Neuronal stem cell (in vitro differentiated cells): ENCODE results near the gene DUSP22.

ENCODE experiments used
- DNase-seq: peaks from one replicate; pipeline ENCODE4 v3.0.0-alpha.2; 2013; ENCODE audit warnings: low spot score
- H2AFZ ChIP-seq: one replicate; pipeline ENCODE4 v1.6.1; 2013; ENCODE audit warnings: mild to moderate bottlenecking, low read length, inconsistent platforms
- H2AK5ac ChIP-seq: 2 replicates; pipeline ENCODE4 v1.6.1; 2013; ENCODE audit warnings: low read depth, mild to moderate bottlenecking, inconsistent platforms, low read length, moderate library complexity, mixed read lengths
- H2BK120ac ChIP-seq: 2 replicates; pipeline ENCODE4 v1.6.1; 2013; ENCODE audit warnings: low read depth, mild to moderate bottlenecking, inconsistent platforms, low read length, moderate library complexity, mixed read lengths
- H2BK12ac ChIP-seq: one replicate; pipeline ENCODE4 v1.6.1; 2013; ENCODE audit warnings: low read length, inconsistent platforms
- H2BK15ac ChIP-seq: 2 replicates; pipeline ENCODE4 v1.6.1; 2013; ENCODE audit warnings: mild to moderate bottlenecking, low read length, inconsistent platforms, mixed read lengths
- H2BK5ac ChIP-seq: one replicate; pipeline ENCODE4 v1.6.1; 2013; ENCODE audit warnings: inconsistent platforms, mild to moderate bottlenecking, low read length, moderate library complexity
- H3K14ac ChIP-seq: one replicate; pipeline ENCODE4 v1.6.1; 2013; ENCODE audit warnings: low read length, inconsistent platforms
- H3K18ac ChIP-seq: 2 replicates; pipeline ENCODE4 v1.6.1; 2013; ENCODE audit warnings: low read length, inconsistent platforms
- H3K23ac ChIP-seq: 2 replicates; pipeline ENCODE4 v1.6.1; 2013; ENCODE audit warnings: low read depth, mild to moderate bottlenecking, mixed read lengths, low read length, inconsistent platforms; ENCODE audit not compliant: poor library complexity
- H3K27ac ChIP-seq: replicated peaks from 3 replicates; pipeline ENCODE4 v1.5.1; 2013; ENCODE audit warnings: low read length, inconsistent platforms
- H3K27me3 ChIP-seq, 3 experiments: 2 replicates each; pipeline ENCODE4 v1.6.1; 2013; ENCODE audit warnings: low read length in 3 of 3, mild to moderate bottlenecking in 2 of 3, inconsistent platforms in 1 of 3, low read depth in 1 of 3, mixed read lengths in 1 of 3, moderate library complexity in 1 of 3; ENCODE audit not compliant: control insufficient read depth in 3 of 3, insufficient read depth in 3 of 3
- H3K36me3 ChIP-seq, 2 donors: replicated peaks in 1 of 2; 2 replicates each; pipeline ENCODE4 v1.6.1; 2013; ENCODE audit warnings: low read length in 2 of 2; ENCODE audit not compliant: control insufficient read depth in 2 of 2, insufficient read depth in 2 of 2
- H3K4ac ChIP-seq: 2 replicates; pipeline ENCODE4 v1.6.1; 2013; ENCODE audit warnings: inconsistent platforms, mild to moderate bottlenecking, low read length, moderate library complexity
- H3K4me1 ChIP-seq, 2 donors: 1 replicate in 1 of 2; 2 replicates in 1 of 2; pipeline ENCODE4 v1.6.1; 2013; ENCODE audit warnings: low read length in 2 of 2, low read depth in 1 of 2; ENCODE audit not compliant: control insufficient read depth in 2 of 2, insufficient read depth in 1 of 2
- H3K4me2 ChIP-seq: one replicate; pipeline ENCODE4 v1.6.1; 2013; ENCODE audit warnings: mild to moderate bottlenecking, low read length, inconsistent platforms; ENCODE audit not compliant: insufficient read depth, poor library complexity, severe bottlenecking
- H3K4me3 ChIP-seq, 2 donors: 2 replicates each; pipeline ENCODE4 v1.5.1; 2013; ENCODE audit warnings: low read length in 2 of 2, mild to moderate bottlenecking in 2 of 2, inconsistent platforms in 1 of 2, moderate library complexity in 1 of 2
- H3K79me1 ChIP-seq: one replicate; pipeline ENCODE4 v1.6.1; 2013; ENCODE audit warnings: low read depth, mild to moderate bottlenecking, inconsistent platforms, low read length, moderate library complexity
- H3K9ac ChIP-seq: one replicate; pipeline ENCODE4 v1.6.1; 2013; ENCODE audit warnings: mild to moderate bottlenecking, low read depth, low read length, inconsistent platforms; ENCODE audit not compliant: poor library complexity
- H3K9me3 ChIP-seq, 2 donors: replicated peaks in 1 of 2; 2 replicates each; pipeline versions ENCODE3 to v1.6.1; 2013; ENCODE audit warnings: low read length in 2 of 2, mild to moderate bottlenecking in 2 of 2, inconsistent platforms in 1 of 2, low read depth in 1 of 2, mixed read lengths in 1 of 2, moderate library complexity in 1 of 2; ENCODE audit not compliant: control insufficient read depth in 2 of 2, insufficient read depth in 1 of 2
- H4K8ac ChIP-seq: one replicate; pipeline ENCODE4 v1.6.1; 2013; ENCODE audit warnings: low read depth, mild to moderate bottlenecking, inconsistent platforms, low read length, moderate library complexity
- H4K91ac ChIP-seq: one replicate; pipeline ENCODE4 v1.6.1; 2013; ENCODE audit warnings: low read length, low read depth, mild to moderate bottlenecking, inconsistent platforms; ENCODE audit not compliant: poor library complexity
- WGBS, 2 donors: extraction: QIAGEN DNeasy Blood & Tissue Kit; methylation state at CpG; one replicate each; pipeline ENCODE4 v1.1.7; 2013; ENCODE audit warnings: missing lambda C conversion rate in 2 of 2, mixed read lengths in 1 of 2; ENCODE audit not compliant: insufficient read length in 2 of 2, insufficient replicate concordance in 1 of 2; ENCODE audit errors: extremely low coverage in 2 of 2; 5-methylcytosine and 5-hydroxymethylcytosine counted together

Gene DUSP22

GRCh38 chr6:279341-280029, 12.8 kb upstream of the DUSP22 start:
- Histone ChIP-seq H4K91ac (no peak overlapping the region), H3K18ac (no peak overlapping the region), H3K14ac (no peak overlapping the region), H3K9ac (no peak overlapping the region), H3K27ac (no peak overlapping the region), H3K4me3 (peak overlapping the region in 1 of 2 donors; percentile 17), H2BK12ac (no peak overlapping the region), H3K4ac (no peak overlapping the region), H2AFZ (no peak overlapping the region), H2BK5ac (no peak overlapping the region), H3K9me3 (peaks cover 0 to 22% of the 10 kb centered on the region in 2 donors), H3K27me3 (peaks cover 0 to 22% (median 0%) of the 10 kb centered on the region in 3 experiments), H3K36me3 (no peaks in the 10 kb centered on the region), H3K4me2 (no peak overlapping the region), H4K8ac (no peak overlapping the region), H2AK5ac (no peak overlapping the region), H2BK15ac (no peak overlapping the region), H3K23ac (no peak overlapping the region), H2BK120ac (no peak overlapping the region), H3K79me1 (no peaks in the 10 kb centered on the region), H3K4me1 (no peaks in the 10 kb centered on the region)
- no peak for DNase-seq
- WGBS, 2 donors: no CpG with 5 or more reads among the region's 8 CpGs

- H3K36me3 ChIP-seq: no peaks in the 10 kb centered on the region
- H2BK15ac ChIP-seq: no peak overlapping the region
- no CpG with 5 or more reads among the region's 10 CpGs for WGBS, 2 donors
- H4K8ac ChIP-seq: no peak overlapping the region
- no peak overlapping the region for H3K23ac ChIP-seq
- H4K91ac ChIP-seq: no peak overlapping the region
- H2BK5ac ChIP-seq: no peak overlapping the region
- H3K27me3 ChIP-seq: peaks cover 0 to 24% (median 0%) of the 10 kb centered on the region in 3 experiments
- H3K79me1 ChIP-seq: no peaks in the 10 kb centered on the region
- no peak overlapping the region for H3K4me3 ChIP-seq
- no peak overlapping the region for H3K9ac ChIP-seq
- H2AFZ ChIP-seq: no peak overlapping the region
- H3K27ac ChIP-seq: no peak overlapping the region
- H3K18ac ChIP-seq: no peak overlapping the region
- H2AK5ac ChIP-seq: no peak overlapping the region
- H2BK12ac ChIP-seq: no peak overlapping the region
- H3K4ac ChIP-seq: no peak overlapping the region
- no peak overlapping the region for H3K14ac ChIP-seq
- H3K9me3 ChIP-seq: peaks cover 0 to 25% of the 10 kb centered on the region in 2 donors
- no peaks in the 10 kb centered on the region for H3K4me1 ChIP-seq
- no peak for DNase-seq
- H2BK120ac ChIP-seq: no peak overlapping the region
- H3K4me2 ChIP-seq: no peak overlapping the region
Observed at GRCh38 chr6:280775-281468, 11.4 kb upstream of the DUSP22 start.

GRCh38 chr6:281469-282103, 10.7 kb upstream of the DUSP22 start:
- Histone ChIP-seq H2AK5ac (no peak overlapping the region), H3K9me3 (peaks cover 0 to 25% of the 10 kb centered on the region in 2 donors), H3K4me2 (no peak overlapping the region), H3K27ac (no peak overlapping the region), H2BK12ac (no peak overlapping the region), H3K36me3 (no peaks in the 10 kb centered on the region), H3K4ac (no peak overlapping the region), H4K8ac (no peak overlapping the region), H2BK120ac (no peak overlapping the region), H4K91ac (no peak overlapping the region), H2BK15ac (no peak overlapping the region), H3K23ac (no peak overlapping the region), H3K18ac (no peak overlapping the region), H3K4me3 (no peak overlapping the region), H3K9ac (no peak overlapping the region), H3K4me1 (no peaks in the 10 kb centered on the region), H2AFZ (no peak overlapping the region), H3K79me1 (no peaks in the 10 kb centered on the region), H2BK5ac (no peak overlapping the region), H3K14ac (no peak overlapping the region), H3K27me3 (peaks cover 0 to 24% (median 0%) of the 10 kb centered on the region in 3 experiments)
- WGBS, 2 donors: no CpG with 5 or more reads among the region's 7 CpGs
- no peak for DNase-seq
